HG03066 (cell line): ENCODE measurements around the gene RBMS3.

Experiments used
- ATAC-seq: cut with Tn5 transposase; IDR thresholded peaks from one replicate; pipeline ENCODE4 v1.9.1; 2021; ENCODE audit warnings: low read depth; ENCODE audit not compliant: unreplicated experiment

Gene RBMS3

DNA sequence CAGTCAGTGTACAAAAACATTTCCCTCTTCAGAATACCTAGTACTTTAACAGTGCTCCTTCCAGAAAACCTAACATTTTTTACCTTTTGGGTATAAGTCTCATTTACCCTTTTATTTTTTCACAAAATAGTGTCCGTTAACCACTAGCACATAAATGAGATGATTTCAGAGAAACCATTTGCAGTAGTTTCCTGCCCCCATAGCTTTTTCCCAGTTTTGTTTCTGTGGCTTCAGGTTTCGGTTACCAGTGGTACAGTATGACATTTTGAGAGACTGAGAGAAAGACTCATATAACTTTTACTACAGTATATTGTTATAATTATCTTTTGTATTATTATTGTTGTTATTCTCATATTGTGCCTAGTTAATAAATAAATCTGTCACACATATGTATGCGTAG, 6.2 kb upstream of the RBMS3 start:
- ATAC-seq: no peak

DNA sequence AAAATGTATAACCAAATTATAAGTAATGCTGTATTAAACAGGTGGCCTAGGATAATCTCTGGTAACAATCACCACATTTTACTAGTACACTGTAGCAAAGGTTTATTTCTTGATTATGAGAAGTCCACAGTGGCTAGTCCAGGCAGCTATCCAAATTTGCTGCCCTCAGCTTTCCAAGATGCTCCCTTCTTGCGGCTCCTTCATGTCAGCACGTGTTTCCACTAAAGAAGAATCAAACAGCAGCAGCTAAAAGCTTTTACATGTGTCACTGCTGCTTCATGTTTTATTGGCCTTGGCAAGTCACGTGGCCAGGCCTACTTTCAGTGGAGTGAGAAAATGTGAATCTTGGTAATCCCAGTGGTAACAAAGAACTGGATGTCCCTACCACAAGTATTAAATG, 5.6 kb upstream of the RBMS3 start:
- no peak for ATAC-seq

DNA sequence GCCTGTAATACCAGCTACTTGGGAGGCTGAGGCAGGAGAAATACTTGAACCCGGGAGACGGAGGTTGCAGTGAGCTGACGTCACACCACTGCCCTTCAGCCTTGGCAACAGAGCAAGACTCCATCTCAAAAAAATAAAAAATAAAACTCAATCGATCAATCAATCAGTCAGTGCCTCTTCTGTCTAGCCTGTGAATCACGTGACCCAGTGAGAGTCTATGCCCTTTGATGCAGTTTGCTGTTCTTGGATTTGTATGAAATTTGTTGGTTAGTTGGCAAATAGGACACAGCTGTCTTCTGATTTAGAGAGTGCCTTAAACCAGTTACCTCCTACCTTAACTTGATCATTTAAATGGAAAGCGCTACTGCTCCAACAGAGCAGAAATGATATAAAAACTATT, 3.6 kb upstream of the RBMS3 start:
- ATAC-seq: no peak

DNA sequence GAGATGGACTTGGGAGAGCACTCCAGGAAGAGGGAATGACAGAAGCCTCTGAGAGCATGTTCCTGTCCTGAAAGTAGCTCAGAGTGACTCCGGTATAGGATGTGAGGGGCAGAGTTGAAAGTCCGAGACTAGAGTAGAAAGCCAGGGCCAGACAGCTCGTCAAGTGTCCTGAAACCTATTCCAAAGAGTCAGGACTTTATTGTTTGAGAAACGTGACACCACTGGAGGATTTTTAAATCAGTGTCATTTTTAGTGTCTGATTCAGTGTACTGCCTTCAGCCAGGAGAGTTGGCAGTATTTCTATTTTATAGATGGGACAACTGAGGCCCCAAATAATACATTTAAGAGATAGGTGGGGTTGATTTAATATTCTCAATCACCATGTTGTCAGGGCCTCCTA, 1.6 kb upstream of the RBMS3 start:
- no peak for ATAC-seq

DNA sequence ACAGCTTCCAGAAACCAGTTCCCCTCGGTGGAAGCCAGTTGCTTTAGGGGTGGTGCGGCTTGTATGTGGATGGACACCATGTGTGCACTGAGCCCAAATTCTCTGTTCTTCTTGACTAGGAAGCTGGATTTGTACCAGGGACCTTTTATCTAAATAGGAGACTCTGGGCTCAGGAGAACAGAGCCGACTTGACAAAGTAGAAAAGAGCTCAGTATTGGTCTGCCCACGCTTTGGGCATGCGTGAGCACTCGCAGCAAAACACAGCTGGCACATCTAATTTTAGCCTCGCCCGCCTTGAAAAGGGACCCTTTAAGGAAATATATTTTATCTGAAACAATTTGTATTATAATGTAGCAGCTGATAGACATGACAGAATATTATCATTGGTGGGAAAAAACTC, 1.1 kb upstream of the RBMS3 start:
- ATAC-seq: no peak

DNA sequence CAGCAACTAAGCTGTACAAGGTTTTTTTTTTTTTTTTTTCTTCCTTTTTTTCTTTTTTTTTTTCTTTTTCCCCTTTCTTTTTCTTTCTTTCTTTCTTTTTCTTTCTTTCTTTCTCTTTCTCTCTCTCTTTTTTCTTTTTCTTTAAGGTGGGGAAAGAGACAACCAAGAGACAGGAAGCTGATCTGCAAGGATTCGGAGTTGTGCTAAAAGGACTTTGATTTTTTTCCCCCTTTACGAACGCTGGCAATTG, 148 bp downstream of the RBMS3 start:
- ATAC-seq: no peak

DNA sequence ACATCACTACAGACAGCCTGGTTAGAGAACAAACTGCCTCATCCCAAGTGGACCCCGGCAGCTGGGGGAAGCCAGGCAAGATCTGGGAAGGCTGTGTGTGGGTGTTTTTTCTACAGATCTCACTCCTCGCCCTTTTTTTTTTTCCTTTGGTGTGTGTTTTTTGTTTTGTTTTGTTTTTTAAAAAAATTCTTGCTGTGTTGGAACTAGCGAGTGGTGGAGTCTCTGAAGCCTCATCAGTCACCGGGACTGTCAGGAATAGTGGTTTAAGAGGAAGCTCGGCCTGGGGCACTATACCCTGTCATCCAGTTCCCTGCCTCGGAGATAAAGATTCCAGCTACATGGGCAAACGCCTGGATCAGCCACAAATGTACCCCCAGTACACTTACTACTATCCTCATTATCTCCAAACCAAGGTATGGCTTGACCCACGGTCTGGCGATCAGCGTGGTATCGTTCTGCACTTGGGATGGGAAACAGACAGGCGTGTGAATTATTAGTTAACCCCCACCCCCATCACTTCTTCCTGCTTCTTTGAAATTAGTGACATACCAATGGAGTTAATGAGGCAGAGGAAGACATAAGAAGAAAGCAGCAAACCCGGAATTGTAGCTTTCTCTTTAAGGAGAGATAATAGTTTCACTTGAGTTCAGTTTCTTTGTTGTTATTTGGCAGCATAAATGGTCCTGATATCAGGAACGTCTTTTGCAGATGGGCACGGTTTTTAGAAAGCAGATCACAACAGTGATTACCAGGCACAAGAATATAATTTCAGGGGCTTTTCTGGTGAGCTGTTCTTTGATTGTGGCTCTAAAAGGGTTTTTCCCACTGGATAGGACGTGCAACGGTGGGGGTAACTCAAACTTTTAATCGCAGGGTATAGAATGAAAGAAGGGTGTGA, 722 bp downstream of the RBMS3 start:
- peak; percentile 34 for ATAC-seq

DNA sequence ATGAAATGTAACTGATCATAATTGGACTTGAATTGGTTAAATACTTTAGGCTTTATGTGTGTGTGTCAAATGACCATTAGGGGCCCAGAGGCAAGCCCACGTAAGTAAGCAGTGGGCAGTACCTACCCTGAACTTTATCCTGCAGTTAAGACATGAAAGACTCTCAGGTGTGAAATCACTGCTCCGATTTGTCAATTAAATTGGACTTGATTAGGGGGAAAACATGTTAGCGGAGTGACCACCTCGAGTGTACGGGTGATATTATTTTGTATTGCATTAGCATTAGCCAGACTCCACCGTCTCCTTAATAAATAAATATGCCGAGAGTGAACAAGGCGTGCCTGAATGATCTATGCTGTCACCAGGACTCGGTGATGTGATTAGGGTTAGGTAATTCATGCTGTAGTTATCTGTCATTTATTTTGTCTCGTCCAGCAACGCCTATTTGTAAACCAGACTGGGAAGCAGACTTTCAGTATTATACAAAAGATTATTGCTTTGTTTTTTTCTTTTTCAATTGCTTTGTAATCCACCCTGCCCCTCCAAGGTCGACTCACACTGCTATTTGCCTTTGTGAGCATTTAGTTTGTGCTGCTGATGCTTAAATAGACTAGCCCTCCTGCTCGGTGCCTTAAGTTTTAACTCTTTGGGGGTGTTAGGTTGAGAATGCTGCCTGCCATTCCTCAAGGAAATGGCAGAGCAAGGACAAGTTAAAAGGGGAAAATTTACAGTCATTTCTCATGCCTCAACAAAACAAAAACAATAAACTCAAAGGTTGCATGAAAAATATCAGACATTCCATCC, 1.8 kb downstream of the RBMS3 start:
- ATAC-seq: no peak

DNA sequence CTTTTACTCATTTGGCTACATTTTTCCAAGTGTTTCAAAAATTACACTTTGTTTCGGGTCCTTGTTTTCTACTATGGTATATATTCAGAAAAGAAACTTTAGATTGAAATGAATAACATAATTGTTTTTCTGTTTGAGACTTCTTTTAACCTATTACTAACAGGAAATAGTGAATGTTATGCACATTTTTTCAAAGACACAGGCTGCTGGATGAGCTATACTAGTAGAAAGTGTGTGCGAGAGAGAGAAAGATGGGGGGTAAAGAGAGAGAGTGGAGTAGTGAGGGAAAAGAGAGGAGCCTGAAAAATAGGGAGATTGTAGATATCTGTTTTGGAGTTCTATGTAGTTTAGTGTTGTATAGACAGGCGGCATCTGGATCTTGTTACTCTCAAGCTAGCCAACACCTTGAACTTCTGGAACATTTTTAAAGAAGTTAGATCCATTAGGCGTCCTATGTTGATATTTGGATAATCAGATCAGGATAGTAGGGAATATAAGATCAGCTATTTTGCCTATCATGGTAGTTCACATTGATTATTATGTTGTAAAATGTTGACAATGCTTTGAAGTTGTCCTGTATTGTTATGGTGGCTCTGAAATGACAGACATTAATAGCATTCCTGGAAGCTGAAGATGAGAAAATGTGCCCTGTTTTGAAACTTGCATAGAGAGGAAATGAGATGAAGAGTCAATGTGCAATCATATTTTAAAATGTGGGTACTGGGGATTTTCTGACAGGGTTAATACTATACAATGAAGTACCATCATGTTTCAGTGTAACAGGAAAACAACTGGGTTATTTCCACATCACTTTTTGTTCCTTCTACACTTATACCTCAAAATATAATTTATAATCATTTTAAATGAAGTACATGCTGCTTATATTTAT, 2.6 kb downstream of the RBMS3 start:
- no peak for ATAC-seq

DNA sequence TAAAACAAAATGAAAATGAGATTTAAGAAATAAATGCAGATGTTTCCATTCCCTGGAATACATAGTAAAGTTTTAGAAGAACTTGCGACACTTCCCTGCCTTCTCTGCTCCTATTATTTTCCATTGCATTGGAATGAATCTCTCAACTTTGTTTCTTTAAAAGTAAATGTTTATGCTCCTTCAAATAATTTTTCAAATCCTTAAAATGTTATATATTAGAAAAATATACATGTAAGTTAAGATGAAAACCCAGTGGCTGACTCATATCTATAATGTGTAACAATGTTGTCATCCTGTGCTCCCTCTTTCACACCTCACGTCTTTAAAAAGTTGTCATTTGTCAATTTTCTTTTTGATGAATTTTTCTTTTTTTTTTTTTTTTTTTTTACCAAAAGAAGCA, 3.6 kb downstream of the RBMS3 start:
- ATAC-seq: no peak

DNA sequence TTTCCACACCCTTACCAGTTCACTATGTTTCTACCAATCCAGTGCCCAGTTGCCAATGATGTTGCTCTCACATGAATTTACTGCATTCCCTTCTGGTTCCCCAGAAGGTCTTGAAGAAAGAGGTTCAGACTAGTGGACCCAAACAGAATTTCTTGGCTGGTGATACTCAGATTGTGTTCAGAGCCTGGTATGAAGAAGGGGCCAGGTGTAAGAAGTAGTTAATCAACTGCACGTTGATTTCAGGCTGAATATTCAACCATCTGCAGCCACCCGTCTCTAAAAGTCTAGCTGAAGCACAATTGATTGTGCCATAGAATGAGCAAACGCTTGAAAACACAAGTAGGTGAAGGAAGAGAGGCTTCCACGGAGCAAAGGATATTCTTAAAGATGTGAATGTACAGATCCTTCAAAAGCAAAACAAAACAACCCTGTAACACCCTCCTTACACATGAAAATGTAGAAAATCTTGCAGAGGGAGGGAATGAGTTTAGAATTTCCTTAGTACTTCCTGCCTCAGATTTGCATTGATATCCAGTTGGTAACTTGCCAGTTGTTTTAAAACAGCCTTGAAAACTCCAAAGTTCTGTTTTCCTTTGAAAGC, 4.7 kb downstream of the RBMS3 start:
- ATAC-seq: no peak

DNA sequence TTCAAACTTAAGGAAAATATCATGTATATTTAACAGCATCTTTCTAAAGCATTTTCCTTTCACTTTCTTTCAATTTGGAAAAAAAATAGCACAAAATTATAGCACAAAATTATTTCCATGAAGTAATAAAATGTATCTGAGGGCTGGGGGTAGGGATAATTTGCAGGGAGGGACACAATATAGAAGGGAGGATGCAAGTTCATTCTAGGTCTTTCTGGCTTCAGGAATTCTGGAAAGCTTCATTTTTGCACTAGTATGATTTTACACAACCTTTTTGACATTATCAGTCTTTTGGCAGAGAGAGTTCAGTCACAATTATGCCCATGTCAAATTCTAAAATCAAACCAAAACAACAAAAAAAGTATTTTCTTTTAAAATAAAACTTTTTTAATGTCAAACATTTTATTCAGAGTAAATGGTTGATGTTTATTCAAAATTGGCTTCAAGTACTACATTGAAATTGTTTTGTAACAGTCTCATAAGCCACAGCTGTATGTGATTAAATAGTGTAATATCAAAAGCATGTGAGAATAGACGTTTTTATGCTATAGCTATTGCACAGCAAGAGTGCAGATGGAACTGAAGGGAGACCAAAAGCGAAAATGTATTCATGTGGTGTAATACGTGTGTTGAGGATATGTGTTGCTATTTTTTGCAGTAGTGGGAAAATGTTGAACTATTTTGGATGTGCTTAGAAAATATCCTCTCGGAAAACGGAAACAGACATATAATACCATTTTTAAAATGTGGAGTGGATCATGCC, 5.8 kb downstream of the RBMS3 start:
- ATAC-seq: no peak

DNA sequence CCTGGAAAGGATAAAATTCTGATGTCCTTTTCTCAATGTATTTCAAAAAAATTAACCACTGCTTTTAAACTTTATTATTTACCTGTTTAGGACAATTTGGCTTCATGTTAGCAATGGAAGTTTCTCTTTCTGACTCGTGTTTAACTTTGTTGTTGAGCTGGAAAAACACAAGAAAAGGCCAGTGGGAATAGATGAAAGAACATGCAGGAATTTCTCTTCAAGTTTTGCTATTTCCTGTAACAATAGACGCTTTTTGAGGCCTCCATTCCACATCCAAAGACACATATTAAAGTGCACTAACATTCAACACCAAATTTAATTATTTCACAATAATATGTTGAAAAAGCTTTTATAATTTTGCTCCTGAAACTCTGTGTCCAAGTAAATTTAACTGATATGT, 9.7 kb downstream of the RBMS3 start:
- no peak for ATAC-seq

DNA sequence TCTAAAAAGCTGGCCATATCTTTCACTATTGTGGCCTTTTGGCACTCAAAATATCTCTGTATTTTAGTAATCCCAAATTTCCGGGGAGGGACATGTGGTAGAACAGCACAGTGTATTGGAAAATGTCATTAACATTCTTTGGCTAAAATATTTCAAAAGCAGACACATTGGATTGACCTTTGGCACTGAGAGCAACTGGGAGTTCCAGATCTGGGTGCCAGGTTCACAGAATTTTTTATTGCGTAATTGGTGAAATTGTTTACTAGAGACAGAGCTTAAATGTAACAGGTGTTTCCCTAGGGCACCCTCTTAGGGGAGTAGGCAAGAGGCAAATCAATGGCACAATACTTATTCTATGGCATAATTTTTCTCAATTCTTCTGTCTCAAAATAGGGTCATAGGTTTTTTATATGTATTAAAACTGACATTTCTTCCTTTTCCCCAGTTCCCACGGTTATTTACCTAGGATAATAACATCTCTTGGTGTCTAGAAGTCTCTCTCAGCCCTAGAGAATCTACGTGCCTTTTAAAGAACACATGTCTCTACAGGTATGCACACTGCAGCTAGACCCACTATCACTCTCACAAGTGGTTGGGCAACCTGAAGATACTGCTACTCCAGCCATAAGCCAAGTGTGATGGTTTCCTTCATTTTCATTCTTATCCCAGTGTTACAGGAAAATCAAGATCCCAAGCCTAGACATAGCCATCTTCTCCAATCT, 10.6 kb downstream of the RBMS3 start:
- ATAC-seq: no peak

DNA sequence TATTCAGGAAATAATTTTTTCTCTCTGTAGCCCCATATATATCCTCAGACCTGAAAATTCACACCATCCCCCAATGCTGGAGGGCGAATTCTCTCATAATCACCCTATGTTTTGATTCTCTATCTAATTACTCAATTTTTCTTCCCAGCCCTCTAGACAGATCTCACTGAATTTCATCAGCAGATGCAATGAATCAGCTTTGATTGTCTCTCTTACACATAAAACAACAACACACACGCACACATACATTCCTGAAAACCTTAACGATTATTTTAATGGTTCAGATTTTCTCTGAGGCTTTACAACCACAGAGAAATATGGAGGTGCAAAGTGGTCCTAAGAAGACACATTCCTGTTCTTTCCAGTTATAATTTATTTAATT, 11.1 kb downstream of the RBMS3 start:
- ATAC-seq: no peak

DNA sequence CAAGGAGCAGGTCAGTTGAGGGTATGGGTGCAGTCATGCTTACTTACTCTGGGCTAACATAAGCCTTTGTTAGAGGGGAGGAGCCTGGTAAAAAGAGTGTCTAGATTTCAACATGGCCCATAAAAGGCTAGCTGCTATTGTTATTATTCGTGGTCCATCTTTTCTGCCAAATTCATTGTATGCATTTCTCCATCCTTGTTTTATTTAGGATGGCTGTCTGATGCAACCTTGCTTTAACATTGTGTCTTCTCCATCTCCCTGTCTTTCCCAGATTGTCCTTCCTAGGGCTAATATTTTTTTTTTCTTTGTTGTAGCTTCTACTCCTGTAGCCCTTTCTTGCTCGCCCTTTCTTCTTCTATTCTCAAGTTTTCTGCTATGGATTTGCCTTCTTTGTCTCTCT, 12.6 kb downstream of the RBMS3 start:
- ATAC-seq: no peak

DNA sequence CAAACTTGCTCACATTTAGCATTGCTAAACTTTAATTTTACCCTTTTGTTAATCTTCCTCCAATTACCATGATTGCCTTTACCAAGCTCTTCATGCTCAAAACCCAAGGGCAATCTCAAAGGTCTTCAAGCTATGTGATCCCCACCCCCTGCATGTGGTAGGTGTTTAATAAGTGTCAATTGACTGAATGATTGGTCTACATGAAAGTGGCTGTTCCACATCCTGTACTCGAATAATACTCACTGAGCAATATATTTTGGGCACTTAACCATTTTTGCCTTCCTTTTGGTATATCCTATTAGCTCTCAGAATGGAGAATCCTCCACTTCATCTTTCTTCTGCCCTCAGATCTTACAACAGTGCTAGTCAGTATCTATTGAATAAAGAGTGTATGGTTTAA, 17.1 kb downstream of the RBMS3 start:
- ATAC-seq: no peak

DNA sequence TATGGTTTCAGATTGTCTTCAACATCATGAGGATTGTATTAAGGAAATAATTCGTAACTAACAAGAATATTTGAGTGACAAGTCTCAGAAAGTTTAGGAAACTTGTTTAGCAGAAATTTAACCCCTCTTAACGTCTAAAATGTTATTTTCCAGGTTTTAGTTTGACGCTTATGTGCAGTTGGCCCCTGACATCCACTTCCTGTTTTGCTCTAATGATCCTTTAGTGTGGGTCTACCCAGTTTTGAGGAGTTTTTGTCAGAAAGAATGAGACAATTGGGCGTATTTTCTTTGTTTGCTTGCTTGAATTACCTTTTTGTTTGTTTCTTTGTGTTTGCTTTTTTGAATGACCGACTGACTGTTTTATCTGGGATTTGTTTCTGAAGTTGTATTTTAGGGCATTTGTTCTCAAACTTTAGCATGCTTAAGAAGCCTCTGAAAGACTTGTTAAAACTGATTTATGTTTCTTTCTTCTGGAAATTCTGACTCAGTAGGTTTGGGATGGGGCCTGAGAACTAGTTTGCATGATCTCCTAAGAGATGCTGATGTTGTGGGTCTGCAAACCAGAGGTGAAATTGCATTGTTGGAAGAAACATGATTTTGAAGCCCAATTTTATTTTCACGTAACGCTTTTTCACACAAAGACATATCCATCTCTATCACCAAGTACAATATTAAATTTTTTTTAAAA, 20.6 kb downstream of the RBMS3 start:
- ATAC-seq: no peak

DNA sequence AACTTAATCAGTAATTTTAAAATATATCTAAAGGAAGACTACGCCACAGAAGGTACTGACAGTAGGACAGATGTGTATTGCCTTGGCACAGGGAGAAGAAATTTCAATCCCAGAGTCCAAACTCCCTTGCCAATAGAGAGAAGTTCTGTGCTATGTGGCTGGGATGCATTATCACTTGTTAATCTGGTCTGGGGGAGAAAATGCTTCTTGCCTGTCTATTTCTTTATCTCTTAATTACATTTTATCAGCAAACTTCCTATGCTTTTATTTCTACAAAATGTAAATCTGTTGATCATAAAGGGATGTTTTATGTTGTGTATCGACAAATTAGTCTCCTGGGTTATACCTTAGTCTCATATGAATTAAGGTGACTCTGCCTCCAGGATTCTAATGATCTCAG, 21.7 kb downstream of the RBMS3 start:
- ATAC-seq: no peak
